GM12873 (cell line): ENCODE measurements around the gene NR2F1.

Source experiments
- TF ChIP-seq, protein P1 (sequence below): IDR thresholded peaks from 2 replicates; pipeline ENCODE4 v1.5.1; 2012; ENCODE audit warnings: low read depth, mild to moderate bottlenecking, moderate library complexity, low read length, control low read depth; ENCODE audit not compliant: insufficient read depth; ENCODE audit errors: missing control alignments

Gene NR2F1

DNA sequence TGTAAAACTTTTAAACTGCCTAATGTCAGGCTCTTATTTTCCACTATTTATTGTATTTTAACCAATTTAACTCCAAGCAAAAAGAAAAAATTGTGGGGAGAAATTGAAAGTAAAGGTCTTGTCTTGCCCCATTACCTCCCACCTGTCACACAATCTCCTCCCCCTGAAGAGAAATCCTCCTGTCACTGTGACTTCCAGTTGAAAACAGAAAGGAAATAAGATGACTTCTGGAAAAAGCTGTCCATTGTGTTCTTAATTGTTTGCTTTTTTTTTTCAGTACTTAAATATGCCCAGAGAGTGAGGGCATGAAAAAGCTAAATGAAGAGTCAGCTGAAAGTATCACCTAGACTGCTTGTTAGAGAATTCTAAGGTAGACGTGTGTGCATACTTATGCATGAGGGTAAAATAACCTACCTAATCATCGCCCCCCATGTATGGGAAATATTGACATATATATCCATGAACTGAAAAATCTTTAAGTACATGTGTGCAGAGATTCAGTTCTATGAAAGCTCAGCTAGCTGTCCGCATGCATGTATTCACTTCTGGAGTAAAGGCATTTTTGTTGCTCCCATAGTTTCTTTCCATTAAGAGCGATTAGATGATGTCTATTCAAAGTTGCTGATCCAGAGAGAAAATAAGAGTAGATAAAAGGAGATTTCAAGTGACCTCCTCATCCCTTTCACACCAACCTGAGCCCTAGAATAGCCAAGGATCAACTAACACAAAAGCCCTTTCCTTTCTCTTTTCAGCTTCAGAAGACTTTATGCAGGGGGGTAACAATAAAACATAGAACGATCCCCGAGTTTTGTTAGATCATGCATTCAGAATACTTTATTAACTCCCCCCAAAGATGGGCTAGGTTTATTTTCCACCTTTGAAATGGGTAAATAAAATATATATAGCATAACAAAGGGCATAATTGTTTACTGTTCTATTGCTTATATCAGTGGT, 7.3 kb upstream of the NR2F1 start:
- TF ChIP-seq, protein P1, sequence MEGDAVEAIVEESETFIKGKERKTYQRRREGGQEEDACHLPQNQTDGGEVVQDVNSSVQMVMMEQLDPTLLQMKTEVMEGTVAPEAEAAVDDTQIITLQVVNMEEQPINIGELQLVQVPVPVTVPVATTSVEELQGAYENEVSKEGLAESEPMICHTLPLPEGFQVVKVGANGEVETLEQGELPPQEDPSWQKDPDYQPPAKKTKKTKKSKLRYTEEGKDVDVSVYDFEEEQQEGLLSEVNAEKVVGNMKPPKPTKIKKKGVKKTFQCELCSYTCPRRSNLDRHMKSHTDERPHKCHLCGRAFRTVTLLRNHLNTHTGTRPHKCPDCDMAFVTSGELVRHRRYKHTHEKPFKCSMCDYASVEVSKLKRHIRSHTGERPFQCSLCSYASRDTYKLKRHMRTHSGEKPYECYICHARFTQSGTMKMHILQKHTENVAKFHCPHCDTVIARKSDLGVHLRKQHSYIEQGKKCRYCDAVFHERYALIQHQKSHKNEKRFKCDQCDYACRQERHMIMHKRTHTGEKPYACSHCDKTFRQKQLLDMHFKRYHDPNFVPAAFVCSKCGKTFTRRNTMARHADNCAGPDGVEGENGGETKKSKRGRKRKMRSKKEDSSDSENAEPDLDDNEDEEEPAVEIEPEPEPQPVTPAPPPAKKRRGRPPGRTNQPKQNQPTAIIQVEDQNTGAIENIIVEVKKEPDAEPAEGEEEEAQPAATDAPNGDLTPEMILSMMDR, result no peak

DNA sequence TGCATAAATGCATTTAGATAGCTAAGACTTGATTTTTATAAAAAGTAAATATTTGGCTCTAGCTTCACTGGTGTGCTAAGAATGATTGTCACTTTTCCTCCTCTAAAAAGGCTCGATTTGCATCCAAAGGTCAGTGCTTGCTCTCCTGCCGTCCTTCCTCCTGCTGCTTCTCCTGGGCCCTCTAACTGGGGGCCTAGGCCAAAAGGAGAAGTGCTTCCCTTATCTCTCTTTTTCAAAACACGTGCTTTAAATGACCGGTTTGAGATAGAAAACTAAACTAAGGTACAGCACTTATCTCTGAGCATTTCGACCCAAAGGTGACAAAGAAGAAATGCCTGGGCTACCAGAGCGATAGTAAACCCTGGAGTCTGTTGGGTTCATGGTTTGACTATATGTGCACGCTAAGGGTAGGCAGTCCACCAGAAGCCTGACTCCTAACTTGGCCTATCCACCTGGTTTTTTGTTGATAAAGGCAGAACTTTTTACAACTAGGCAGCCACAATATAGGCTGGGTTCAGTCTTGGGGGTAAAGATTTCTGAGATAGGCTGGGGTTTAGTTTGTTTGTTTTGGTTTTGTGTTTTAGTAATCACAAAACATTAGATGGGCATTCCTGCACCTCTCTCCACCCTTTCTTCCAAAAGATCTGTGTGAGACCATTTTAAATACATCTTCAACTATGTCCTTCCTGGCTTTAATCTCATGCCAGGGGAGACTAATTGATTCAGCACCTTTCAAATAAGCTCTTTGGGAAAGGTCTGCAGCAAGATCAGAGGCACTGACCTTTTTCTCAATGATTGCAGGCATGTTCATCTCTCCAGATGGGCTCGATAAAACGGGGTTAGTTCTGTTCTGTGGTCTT, 5.8 kb upstream of the NR2F1 start:
- TF ChIP-seq, protein P1, result no peak

DNA sequence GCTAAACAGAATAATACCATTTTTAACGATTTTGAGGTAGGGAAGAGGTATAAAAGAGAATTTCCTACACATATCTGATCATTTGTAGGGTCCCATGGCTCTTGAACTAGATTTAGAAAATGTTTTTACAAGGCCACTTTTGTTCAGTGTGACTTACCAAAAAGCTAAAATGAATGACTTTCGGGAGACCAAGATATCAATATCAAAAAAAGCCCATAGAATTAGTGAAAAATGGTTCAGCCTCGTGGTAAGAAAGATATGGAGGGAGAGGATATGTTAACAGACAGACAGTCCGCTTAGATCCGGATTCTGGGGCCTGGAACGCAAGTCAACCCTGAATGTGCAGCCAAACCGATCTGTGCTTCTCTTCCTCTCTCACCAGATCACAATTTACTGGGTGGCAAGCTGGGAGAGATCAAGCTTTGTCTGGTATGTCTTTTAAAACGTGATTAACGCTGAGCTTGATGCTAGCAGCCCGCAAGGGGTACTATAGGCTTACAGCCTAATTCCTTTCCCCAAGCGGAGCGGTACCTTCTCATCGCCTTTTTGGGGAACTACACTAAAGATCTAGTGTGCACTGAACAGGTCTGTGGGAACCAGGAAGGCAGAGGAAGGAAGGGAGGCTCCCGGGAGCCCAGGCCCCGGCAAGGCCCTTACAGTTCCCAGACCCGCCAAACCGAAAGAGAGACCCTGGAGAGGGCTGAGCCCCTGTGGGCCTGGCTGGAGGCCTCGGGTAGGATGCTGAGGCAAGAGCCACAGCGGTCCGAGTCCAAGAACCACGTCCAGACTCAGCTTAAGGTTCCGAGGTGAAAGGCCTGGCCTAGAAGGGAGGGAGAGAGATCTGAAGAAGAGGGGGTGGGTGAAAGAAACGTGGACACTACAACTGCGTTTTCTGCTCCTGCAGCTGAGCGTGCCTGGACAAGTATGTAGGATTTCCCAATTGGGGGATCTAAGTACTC, 4.9 kb upstream of the NR2F1 start:
- TF ChIP-seq, protein P1, result no peak

DNA sequence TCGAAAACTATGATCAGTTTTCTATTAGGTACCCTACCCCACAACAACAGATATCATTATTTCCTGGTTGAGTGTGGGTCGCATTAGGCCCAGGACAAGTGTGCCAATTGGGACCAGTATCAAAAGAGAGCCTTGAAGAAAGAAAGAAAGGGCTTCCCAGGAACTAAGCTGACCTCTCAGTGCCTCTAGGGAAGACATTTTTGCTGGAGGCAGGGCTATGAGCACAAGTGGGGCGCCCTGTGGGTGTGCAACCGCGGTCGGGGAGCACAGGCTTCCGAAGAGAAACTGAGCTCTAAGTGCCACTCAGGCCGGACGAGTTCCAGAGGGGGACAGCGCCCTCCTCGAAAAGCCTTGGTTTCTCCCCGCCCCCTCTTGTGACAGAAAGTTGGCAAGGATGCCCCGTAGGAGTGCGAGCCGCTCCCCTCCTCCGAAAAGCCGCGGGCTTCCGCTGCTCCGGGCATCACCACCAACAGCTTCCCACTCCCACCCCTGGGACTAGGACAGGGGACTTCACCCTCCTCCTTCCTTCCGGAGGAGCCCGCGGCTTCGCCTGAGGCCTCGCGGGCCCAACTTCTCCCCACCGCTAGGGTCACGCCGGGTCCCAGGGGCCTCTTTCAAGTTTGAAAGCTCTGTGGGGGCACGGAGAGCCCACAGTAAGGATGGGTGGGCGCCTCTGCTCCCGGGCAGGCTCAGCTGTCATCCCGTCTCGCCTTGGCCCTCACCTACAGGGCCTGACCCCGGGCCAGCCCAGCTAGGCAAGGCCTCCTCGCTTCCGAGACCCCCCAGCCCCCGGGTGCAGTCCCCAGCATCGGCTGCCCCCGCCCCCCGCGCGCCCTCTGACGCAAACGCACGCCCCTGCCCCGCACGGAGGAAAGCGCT, 4.0 kb upstream of the NR2F1 start:
- TF ChIP-seq, protein P1, result no peak

DNA sequence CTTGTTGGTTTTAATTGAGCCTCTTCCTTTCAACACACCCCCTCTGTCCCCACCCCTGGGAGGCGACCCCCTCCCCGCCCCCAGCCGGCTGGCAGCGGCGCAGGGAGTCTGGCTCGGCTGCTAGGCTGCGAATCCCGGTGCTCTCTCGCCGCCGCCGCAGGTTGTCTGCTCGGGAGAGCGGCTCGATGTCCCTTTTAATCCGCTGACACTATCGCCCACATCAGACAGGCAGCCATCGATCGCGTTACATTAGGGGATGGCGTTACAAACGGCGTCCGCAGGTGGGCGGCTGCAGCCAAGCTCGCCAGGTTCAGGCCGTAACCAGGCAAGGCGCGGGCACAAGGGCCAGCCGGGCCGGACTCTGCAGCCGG, 3.3 kb upstream of the NR2F1 start:
- TF ChIP-seq, protein P1, result no peak
